WTC11 (cell line): ENCODE results near the gene TNRC6A. TPM values are rescaled to one million over a fixed set of nuclear protein-coding genes. Genes with fewer than 3 reads are reported as not detected.

Source experiments
- ATAC-seq: fragments of 200-7000 bp; cut with Tn5 transposase; 2 replicates; pipeline ENCODE4 v1.10.0; 2021; ENCODE audit warnings: mild to moderate bottlenecking, moderate library complexity
- CTCF ChIA-PET: fragments of 300-600 bp; sonication (Branson Sonifier 250); formaldehyde crosslinking; loops from one replicate; lab custom pipeline; 2021; ENCODE audit warnings: antibody characterized with exemption; lab: Charles Lee
- POLR2A ChIA-PET: fragments of 350-600 bp; sonication (Branson Sonifier 250); formaldehyde crosslinking; loops from one replicate; lab custom pipeline; 2021; ENCODE audit warnings: antibody characterized with exemption; lab: Charles Lee
- DNase-seq: peaks from one replicate; pipeline ENCODE4 v3.0.0; 2021; ENCODE audit warnings: low spot score
- H3K27ac Mint-ChIP-seq: 2 replicates; pipeline ENCODE4 v1.8.0; 2021; ENCODE audit warnings: mixed read lengths
- H3K27me3 Mint-ChIP-seq: 2 replicates; pipeline ENCODE4 v1.8.0; 2021; ENCODE audit warnings: low read depth, mild to moderate bottlenecking, moderate library complexity, mixed read lengths
- H3K36me3 Mint-ChIP-seq: 2 replicates; pipeline ENCODE4 v1.8.0; 2021; ENCODE audit warnings: mixed read lengths
- H3K4me1 Mint-ChIP-seq: 2 replicates; pipeline ENCODE4 v1.8.0; 2022; ENCODE audit warnings: mixed read lengths
- H3K4me3 Mint-ChIP-seq: 2 replicates; pipeline ENCODE4 v1.8.0; 2021; ENCODE audit warnings: mild to moderate bottlenecking, moderate library complexity, mixed read lengths
- H3K9me3 Mint-ChIP-seq: 2 replicates; pipeline ENCODE4 v1.8.0; 2021; ENCODE audit warnings: mixed read lengths
- ATF6 ChIP-seq: sonication (generic); formaldehyde crosslinking; IDR thresholded peaks from 2 replicates; pipeline ENCODE4 v1.8.1; 2023; ENCODE audit warnings: mild to moderate bottlenecking, missing genetic modification reagents
- ESRRA ChIP-seq: sonication (generic); formaldehyde crosslinking; IDR thresholded peaks from 2 replicates; pipeline ENCODE4 v1.8.1; 2022; ENCODE audit warnings: mild to moderate bottlenecking, missing genetic modification reagents, borderline replicate concordance
- ETV6 ChIP-seq: sonication (generic); formaldehyde crosslinking; IDR thresholded peaks from 2 replicates; pipeline ENCODE4 v1.8.1; 2022; ENCODE audit warnings: mild to moderate bottlenecking, missing genetic modification reagents
- FOXJ3 ChIP-seq: sonication (generic); formaldehyde crosslinking; IDR thresholded peaks from 2 replicates; pipeline ENCODE4 v1.9.0; 2021; ENCODE audit warnings: missing genetic modification reagents, mild to moderate bottlenecking, borderline replicate concordance
- GRHL2 ChIP-seq: fragments of 250-450 bp; sonication (Bioruptor Pico); IDR thresholded peaks from 2 replicates; pipeline ENCODE4 v1.8.0; 2022; ENCODE audit warnings: mild to moderate bottlenecking, moderate library complexity; ENCODE audit not compliant: insufficient replicate concordance, severe bottlenecking
- NFYB ChIP-seq: sonication (generic); formaldehyde crosslinking; conservative IDR thresholded peaks from 2 replicates; pipeline ENCODE4 v1.8.0; 2022; ENCODE audit warnings: low read depth, missing genetic modification reagents
- SMAD4 ChIP-seq: sonication (generic); formaldehyde crosslinking; IDR thresholded peaks from 2 replicates; pipeline ENCODE4 v1.8.0; 2022; ENCODE audit warnings: mild to moderate bottlenecking, missing genetic modification reagents
- USF2 ChIP-seq: sonication (generic); formaldehyde crosslinking; IDR thresholded peaks from 2 replicates; pipeline ENCODE4 v1.8.1; 2023; ENCODE audit warnings: mild to moderate bottlenecking, missing genetic modification reagents, moderate library complexity
- ZNF138 ChIP-seq: sonication (generic); formaldehyde crosslinking; conservative IDR thresholded peaks from 2 replicates; pipeline ENCODE4 v1.8.1; 2022; ENCODE audit warnings: mild to moderate bottlenecking, moderate library complexity, missing genetic modification reagents
- ZNF317 ChIP-seq: sonication (generic); formaldehyde crosslinking; IDR thresholded peaks from 2 replicates; pipeline ENCODE4 v1.8.1; 2023; ENCODE audit warnings: low read depth, mild to moderate bottlenecking, moderate library complexity, missing genetic modification reagents, borderline replicate concordance
- ZNF423 ChIP-seq: fragments of 250-450 bp; sonication (Bioruptor Pico); IDR thresholded peaks from 2 replicates; pipeline ENCODE4 v2.1.2; 2022; ENCODE audit warnings: mild to moderate bottlenecking, moderate library complexity
- ZNF512 ChIP-seq: sonication (generic); formaldehyde crosslinking; IDR thresholded peaks from 2 replicates; pipeline ENCODE4 v1.8.1; 2022; ENCODE audit warnings: missing genetic modification reagents, borderline replicate concordance
- total RNA-seq: library from RNA; stranded (reverse); gene quantifications from 3 replicates; pipeline ENCODE4 v1.2.3, GENCODE V29; 2021
- TF ChIP-seq, protein P1 (sequence below): sonication (generic); formaldehyde crosslinking; IDR thresholded peaks from 2 replicates; pipeline ENCODE4 v1.8.1; 2023; ENCODE audit warnings: mild to moderate bottlenecking, missing genetic modification reagents

Gene TNRC6A
- total RNA-seq, 1 experiment from 2014 or later, result 86.3 TPM

DNA sequence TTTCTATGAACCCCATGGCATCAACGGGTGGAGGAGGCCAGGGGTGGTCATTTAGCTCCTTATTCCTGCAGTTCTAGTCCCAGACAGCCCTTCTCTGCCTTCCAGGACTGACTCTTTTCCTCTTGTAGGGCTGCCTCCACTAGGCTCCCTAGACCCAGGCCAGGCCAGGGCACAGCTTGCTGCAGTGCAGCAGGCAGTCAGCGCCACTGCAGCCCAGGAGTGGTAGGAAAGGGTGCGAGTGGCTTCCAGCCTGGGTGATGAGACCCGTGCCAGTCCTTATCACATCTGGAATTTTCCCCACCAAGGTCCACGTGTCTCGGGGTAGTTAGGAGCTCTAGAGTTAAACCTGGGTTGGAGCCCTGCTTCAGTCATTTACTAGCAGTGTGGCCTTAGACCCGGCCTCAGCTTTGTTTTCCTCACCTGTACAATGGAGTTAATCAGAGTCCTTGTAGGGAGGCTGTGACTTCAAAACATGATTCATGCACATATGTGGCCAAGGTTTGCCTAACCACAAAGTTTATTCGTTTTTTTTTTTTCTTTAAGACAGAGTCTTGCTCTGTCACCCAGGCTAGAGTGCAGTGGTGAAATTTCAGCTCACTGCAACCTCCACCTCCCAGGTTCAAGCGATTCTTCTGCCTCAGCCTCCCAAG, 121.0 kb downstream of the TNRC6A start:
- H3K4me3 Mint-ChIP-seq, result no peak overlapping the region
- H3K27ac Mint-ChIP-seq, result no peak overlapping the region
- ChIA-PET CTCF (interaction anchor here (0.6 to 1.0 kb wide), 2 partner anchors 16 to 266 kb away, joined by 5 read pairs; no protein-coding TSS in a partner anchor), POLR2A (no interaction called here)
- DNase-seq (no peak), ATAC-seq (no peak)
- H3K27me3 Mint-ChIP-seq, result no peaks in the 10 kb centered on the region
- no peaks in the 10 kb centered on the region for H3K4me1 Mint-ChIP-seq
- H3K9me3 Mint-ChIP-seq, result no peaks in the 10 kb centered on the region
- H3K36me3 Mint-ChIP-seq, result no peaks in the 10 kb centered on the region
- TF ChIP-seq GRHL2 (CRISPR knock-in tag), result no peak
- TF ChIP-seq ZNF512, result no peak
- no peak for TF ChIP-seq ZNF138 (CRISPR knock-in tag)
- TF ChIP-seq, all 79 proteins: peak for 0

- CTCF ChIA-PET, result no interaction called here
- TF ChIP-seq USF2 (CRISPR knock-in tag), result no peak
- no peak for DNase-seq
- Mint-ChIP-seq H3K27ac (no peak overlapping the region), H3K4me3 (no peak overlapping the region), H3K27me3 (no peaks in the 10 kb centered on the region), H3K9me3 (no peaks in the 10 kb centered on the region), H3K4me1 (no peaks in the 10 kb centered on the region), H3K36me3 (no peaks in the 10 kb centered on the region)
- POLR2A ChIA-PET, result no interaction called here
- ATAC-seq, result no peak
These were observed 122.2 kb downstream of the TNRC6A start for GRCh38 chr16:24851700-24852099.

DNA sequence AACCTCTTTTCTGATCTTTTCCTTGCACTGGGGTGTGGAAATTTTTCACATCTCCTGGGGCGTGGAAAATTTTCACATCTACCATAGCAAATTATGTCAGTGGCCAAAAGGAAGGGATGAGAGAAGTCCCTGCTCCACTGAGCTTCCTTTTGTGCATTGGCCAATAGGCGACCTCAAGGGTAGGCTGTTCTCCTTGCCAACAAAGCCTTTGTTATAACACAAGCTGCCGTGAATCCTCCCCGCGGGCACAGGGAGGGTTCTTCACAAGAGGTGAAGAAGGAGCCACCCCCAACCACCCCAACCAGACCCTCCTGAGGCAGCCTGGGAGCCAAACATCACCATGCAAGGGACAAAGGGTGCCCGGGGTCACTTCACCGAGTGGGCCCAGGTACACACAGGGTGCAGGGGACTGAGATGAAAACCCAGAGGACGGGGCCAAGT, 122.8 kb downstream of the TNRC6A start:
- POLR2A ChIA-PET, result no interaction called here
- H3K4me1 Mint-ChIP-seq, result no peaks in the 10 kb centered on the region

More for the DNA sequence above, 122.8 kb downstream of the TNRC6A start:
- H3K4me3 Mint-ChIP-seq, result no peak overlapping the region
- H3K9me3 Mint-ChIP-seq, result no peaks in the 10 kb centered on the region
- H3K27me3 Mint-ChIP-seq, result no peaks in the 10 kb centered on the region
- no peak overlapping the region for H3K27ac Mint-ChIP-seq
- DNase-seq (no peak), ATAC-seq (no peak)
- TF ChIP-seq, protein P1, sequence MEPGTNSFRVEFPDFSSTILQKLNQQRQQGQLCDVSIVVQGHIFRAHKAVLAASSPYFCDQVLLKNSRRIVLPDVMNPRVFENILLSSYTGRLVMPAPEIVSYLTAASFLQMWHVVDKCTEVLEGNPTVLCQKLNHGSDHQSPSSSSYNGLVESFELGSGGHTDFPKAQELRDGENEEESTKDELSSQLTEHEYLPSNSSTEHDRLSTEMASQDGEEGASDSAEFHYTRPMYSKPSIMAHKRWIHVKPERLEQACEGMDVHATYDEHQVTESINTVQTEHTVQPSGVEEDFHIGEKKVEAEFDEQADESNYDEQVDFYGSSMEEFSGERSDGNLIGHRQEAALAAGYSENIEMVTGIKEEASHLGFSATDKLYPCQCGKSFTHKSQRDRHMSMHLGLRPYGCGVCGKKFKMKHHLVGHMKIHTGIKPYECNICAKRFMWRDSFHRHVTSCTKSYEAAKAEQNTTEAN, result no peak
- TF ChIP-seq SMAD4 (no peak), ETV6 (CRISPR knock-in tag) (no peak), ATF6 (CRISPR knock-in tag) (no peak), ESRRA (CRISPR knock-in tag) (no peak), FOXJ3 (CRISPR knock-in tag) (no peak), ZNF423 (no peak), NFYB (CRISPR knock-in tag) (no peak), GRHL2 (CRISPR knock-in tag) (no peak), ZNF317 (CRISPR knock-in tag) (no peak)
- H3K36me3 Mint-ChIP-seq, result no peaks in the 10 kb centered on the region
- CTCF ChIA-PET, result interaction anchor here (1.7 kb wide), 1 partner anchor 18 kb away, joined by 6 read pairs; no protein-coding TSS in a partner anchor
